Nephron progenitor cell (in vitro differentiated cells): ENCODE measurements around the gene MLXIP.
A peak's percentile ranks its signal among the peaks of the same experiment; 100 is the strongest.

Source experiments
- DNase-seq: peaks from one replicate; pipeline ENCODE4 v3.0.0; 2021
- H3K27ac Mint-ChIP-seq: 2 replicates; pipeline ENCODE4 v1.8.0; 2021; ENCODE audit warnings: mild to moderate bottlenecking, moderate library complexity, mixed read lengths
- H3K27me3 Mint-ChIP-seq: 2 replicates; pipeline ENCODE4 v1.8.0; 2021; ENCODE audit warnings: mild to moderate bottlenecking, low read depth, mixed read lengths; ENCODE audit not compliant: poor library complexity
- H3K36me3 Mint-ChIP-seq: 2 replicates; pipeline ENCODE4 v1.8.0; 2021; ENCODE audit warnings: low read depth, mixed read lengths
- H3K4me1 Mint-ChIP-seq: 2 replicates; pipeline ENCODE4 v1.8.0; 2021; ENCODE audit warnings: mixed read lengths
- H3K4me3 Mint-ChIP-seq: 2 replicates; pipeline ENCODE4 v1.8.0; 2021; ENCODE audit warnings: mild to moderate bottlenecking, moderate library complexity, mixed read lengths
- H3K9me3 Mint-ChIP-seq: 2 replicates; pipeline ENCODE4 v1.8.0; 2021; ENCODE audit warnings: mild to moderate bottlenecking, moderate library complexity, mixed read lengths
- CTCF ChIP-seq: fragments of 200-600 bp; sonication (generic); IDR thresholded peaks from 2 replicates; pipeline ENCODE4 v1.5.0; 2021; ENCODE audit warnings: antibody characterized with exemption

Gene MLXIP

GRCh38 chr12:122067966-122068365 is 10.6 kb upstream of the MLXIP start:
- no peak for DNase-seq
- H3K27ac Mint-ChIP-seq, result peak overlapping the region; percentile 74

GRCh38 chr12:122072031-122072970 is 6.3 kb upstream of the MLXIP start:
- no peak for TF ChIP-seq CTCF
- Mint-ChIP-seq H3K27me3 (no peaks in the 10 kb centered on the region), H3K9me3 (peaks cover 6% of the 10 kb centered on the region), H3K27ac (peak overlapping the region; percentile 39), H3K4me1 (peaks cover 33% of the 10 kb centered on the region), H3K4me3 (peak overlapping the region; percentile 19), H3K36me3 (peaks cover 44% of the 10 kb centered on the region)
- no peak for DNase-seq

More at GRCh38 chr12:122067966-122068365, 10.6 kb upstream of the MLXIP start:
- no peak for TF ChIP-seq CTCF
- peak overlapping the region; percentile 50 for H3K4me3 Mint-ChIP-seq
- peaks cover 28% of the 10 kb centered on the region for H3K36me3 Mint-ChIP-seq
- H3K9me3 Mint-ChIP-seq, result no peaks in the 10 kb centered on the region
- no peaks in the 10 kb centered on the region for H3K27me3 Mint-ChIP-seq
- H3K4me1 Mint-ChIP-seq, result peaks cover 65% of the 10 kb centered on the region

GRCh38 chr12:122073815-122074214 is 4.7 kb upstream of the MLXIP start:
- H3K27ac Mint-ChIP-seq, result no peak overlapping the region
- DNase-seq, result no peak
- peaks cover 35% of the 10 kb centered on the region for H3K36me3 Mint-ChIP-seq
- H3K9me3 Mint-ChIP-seq, result peaks cover 6% of the 10 kb centered on the region
- no peaks in the 10 kb centered on the region for H3K27me3 Mint-ChIP-seq
- peaks cover 24% of the 10 kb centered on the region for H3K4me1 Mint-ChIP-seq
- no peak overlapping the region for H3K4me3 Mint-ChIP-seq
- no peak for TF ChIP-seq CTCF

GRCh38 chr12:122076743-122077495 is 1.6 kb upstream of the MLXIP start:
- Mint-ChIP-seq H3K36me3 (peaks cover 25% of the 10 kb centered on the region), H3K27ac (no peak overlapping the region), H3K4me3 (no peak overlapping the region), H3K9me3 (peaks cover 6% of the 10 kb centered on the region), H3K27me3 (no peaks in the 10 kb centered on the region), H3K4me1 (peaks cover 47% of the 10 kb centered on the region)
- DNase-seq, result no peak
- no peak for TF ChIP-seq CTCF

- H3K27me3 Mint-ChIP-seq, result no peaks in the 10 kb centered on the region
- peaks cover 24% of the 10 kb centered on the region for H3K36me3 Mint-ChIP-seq
- TF ChIP-seq CTCF, result no peak
- H3K4me3 Mint-ChIP-seq, result peak overlapping the region; percentile 84
- H3K27ac Mint-ChIP-seq, result no peak overlapping the region
- H3K4me1 Mint-ChIP-seq, result peaks cover 55% of the 10 kb centered on the region
- peaks cover 4% of the 10 kb centered on the region for H3K9me3 Mint-ChIP-seq
- no peak for DNase-seq
Measured at GRCh38 chr12:122079033-122079531, 526 bp downstream of the MLXIP start.
